A673 (cell line): ENCODE measurements around the gene PRTG. TPM values are rescaled to one million over a fixed set of nuclear protein-coding genes. Genes with fewer than 3 reads are reported as not detected.

Experiments used
- BruUV-seq: library from RNA; stranded (reverse); fragments of 400-500 nt; replicated peaks from 2 replicates; lab custom pipeline; 2021; lab: Mats Ljungman, UMichigan
- CTCF ChIA-PET: fragments of 300-600 bp; sonication (Branson Sonifier 250); formaldehyde crosslinking; loops from one replicate; lab custom pipeline; 2022; ENCODE audit warnings: antibody characterized with exemption; lab: Charles Lee
- POLR2A ChIA-PET: fragments of 300-600 bp; sonication (Branson Sonifier 250); formaldehyde crosslinking; loops from one replicate; lab custom pipeline; 2022; ENCODE audit warnings: antibody characterized with exemption; ENCODE audit not compliant: low non-redundant PET; lab: Charles Lee
- DNase-seq: peaks from one replicate; pipeline ENCODE4 v3.0.0-alpha.2; 2015; ENCODE audit warnings: low spot score
- H3K27ac ChIP-seq: fragments of 200-600 bp; sonication (generic); 2 replicates; pipeline ENCODE4 v1.5.1; 2016; ENCODE audit warnings: mixed run types, low read depth, mild to moderate bottlenecking, mixed read lengths, antibody characterized with exemption, low read length; ENCODE audit not compliant: poor library complexity, severe bottlenecking
- H3K27me3 ChIP-seq: fragments of 200-600 bp; sonication (generic); replicated peaks from 2 replicates; pipeline ENCODE4 v1.6.1; 2017; ENCODE audit warnings: mixed run types, low read depth, mild to moderate bottlenecking, mixed read lengths, antibody characterized with exemption, low read length; ENCODE audit not compliant: insufficient read depth, poor library complexity
- H3K36me3 ChIP-seq: fragments of 200-600 bp; sonication (generic); 2 replicates; pipeline ENCODE4 v1.6.1; 2016; ENCODE audit warnings: mixed run types, mild to moderate bottlenecking, mixed read lengths, antibody characterized with exemption, low read length; ENCODE audit not compliant: insufficient read depth, poor library complexity, severe bottlenecking
- H3K4me1 ChIP-seq: fragments of 200-600 bp; sonication (generic); 2 replicates; pipeline ENCODE4 v1.6.1; 2017; ENCODE audit warnings: mixed run types, mild to moderate bottlenecking, mixed read lengths, antibody characterized with exemption, low read length; ENCODE audit not compliant: insufficient read depth, poor library complexity, severe bottlenecking
- H3K4me3 ChIP-seq: fragments of 200-600 bp; sonication (generic); 2 replicates; pipeline ENCODE4 v1.5.1; 2016; ENCODE audit warnings: low read depth, mixed run types, mild to moderate bottlenecking, mixed read lengths, low read length; ENCODE audit not compliant: poor library complexity, severe bottlenecking
- H3K9me3 ChIP-seq: fragments of 200-600 bp; sonication (generic); 2 replicates; pipeline ENCODE4 v1.6.1; 2016; ENCODE audit warnings: mixed run types, low read depth, mild to moderate bottlenecking, mixed read lengths, antibody characterized with exemption, low read length; ENCODE audit not compliant: poor library complexity, severe bottlenecking
- CTCF ChIP-seq: fragments of 300-800, 200-600 bp; sonication (generic); conservative IDR thresholded peaks from 2 replicates; pipeline ENCODE4 v1.5.1; 2017; ENCODE audit warnings: low read depth, mild to moderate bottlenecking, antibody characterized with exemption, low read length, moderate library complexity, mixed read lengths
- EZH2 ChIP-seq: fragments of 200-600 bp; sonication (generic); IDR thresholded peaks from 2 replicates; pipeline ENCODE4 v1.6.1; 2017; ENCODE audit warnings: borderline replicate concordance, low read depth, mild to moderate bottlenecking, mixed read lengths, antibody characterized with exemption, low read length; ENCODE audit not compliant: poor library complexity, severe bottlenecking
- intact Hi-C: fragments of 100-400 bp; cut with micrococcal nuclease; formaldehyde crosslinking; loops from one replicate; pipeline ENCODE4 v1.10.0; 2022; ENCODE audit not compliant: unreplicated experiment
- total RNA-seq: library from RNA; stranded (reverse); gene quantifications from 2 replicates; pipeline ENCODE4 v1.2.3, GENCODE V29; 2021

The PRTG gene
- total RNA-seq, 1 experiment from 2014 or later, result 0.02 TPM

- Histone ChIP-seq H3K4me1 (no peaks in the 10 kb centered on the region), H3K27me3 (no peaks in the 10 kb centered on the region), H3K9me3 (no peaks in the 10 kb centered on the region), H3K27ac (no peak overlapping the region), H3K36me3 (no peaks in the 10 kb centered on the region), H3K4me3 (no peak overlapping the region)
- POLR2A ChIA-PET, result no interaction called here
- DNase-seq, result no peak
- no TSS peak for BruUV-seq
- intact Hi-C loops, result no loop called here
- TF ChIP-seq CTCF, result no peak
- no peak for TF ChIP-seq EZH2
- CTCF ChIA-PET, result no interaction called here
Measured at GRCh38 chr15:55683376-55683775, 59.6 kb downstream of the PRTG start.

- Histone ChIP-seq H3K36me3 (no peaks in the 10 kb centered on the region), H3K4me1 (no peaks in the 10 kb centered on the region), H3K9me3 (no peaks in the 10 kb centered on the region), H3K27ac (no peak overlapping the region), H3K27me3 (no peaks in the 10 kb centered on the region), H3K4me3 (no peak overlapping the region)
- no TSS peak for BruUV-seq
- no peak for DNase-seq
- no peak for TF ChIP-seq EZH2
- TF ChIP-seq CTCF, result no peak
- CTCF ChIA-PET, result no interaction called here
- POLR2A ChIA-PET, result no interaction called here
- intact Hi-C loops, result no loop called here
Measured at GRCh38 chr15:55681631-55682030, 61.3 kb downstream of the PRTG start.

- intact Hi-C loops, result no loop called here
- POLR2A ChIA-PET, result no interaction called here
- TF ChIP-seq CTCF, result no peak
- no peak for TF ChIP-seq EZH2
- no peak overlapping the region for H3K4me3 ChIP-seq
- H3K4me1 ChIP-seq, result no peaks in the 10 kb centered on the region
- H3K27ac ChIP-seq, result no peak overlapping the region
- no TSS peak for BruUV-seq
- no peaks in the 10 kb centered on the region for H3K9me3 ChIP-seq
- no peaks in the 10 kb centered on the region for H3K36me3 ChIP-seq
- CTCF ChIA-PET, result no interaction called here
- DNase-seq, result no peak
- no peaks in the 10 kb centered on the region for H3K27me3 ChIP-seq
Measured at GRCh38 chr15:55676507-55676906, 66.4 kb downstream of the PRTG start.
